ENCODE data around the gene CARMIL3.
"Not testable (repeated sequence)": the region's sequence is repeated elsewhere in the genome, so short reads cannot be mapped to it uniquely, and the experiment has no call there.

The CARMIL3 gene

GRCh38 chr14:24037658-24038037 is 14.2 kb upstream of the CARMIL3 start:
- DNase-seq (ENCODE audit: low spot score), result no peak

- no peak for DNase-seq (ENCODE audit: low spot score)
These were observed 13.1 kb upstream of the CARMIL3 start for GRCh38 chr14:24038686-24039085.

GRCh38 chr14:24040692-24041091 is 11.1 kb upstream of the CARMIL3 start:
- no peak for DNase-seq (ENCODE audit: low spot score)

- no peak for DNase-seq (ENCODE audit: low spot score)
These were observed 9.1 kb upstream of the CARMIL3 start for GRCh38 chr14:24042746-24043145.

- not testable (repeated sequence) for DNase-seq (ENCODE audit: low spot score)
These were observed 2.8 kb upstream of the CARMIL3 start for GRCh38 chr14:24049002-24049401.

GRCh38 chr14:24050753-24051152 is 1.1 kb upstream of the CARMIL3 start:
- DNase-seq (ENCODE audit: low spot score), result not testable (repeated sequence)

- no peak for DNase-seq (ENCODE audit: low spot score)
These were observed 527 bp upstream of the CARMIL3 start for GRCh38 chr14:24051176-24051788.

GRCh38 chr14:24052656-24053547 is 1.1 kb downstream of the CARMIL3 start:
- DNase-seq (ENCODE audit: low spot score), result no peak

- no peak for DNase-seq (ENCODE audit: low spot score)
These were observed 1.9 kb downstream of the CARMIL3 start for GRCh38 chr14:24053548-24054323.

- no peak for DNase-seq (ENCODE audit: low spot score)
These were observed 2.5 kb downstream of the CARMIL3 start for GRCh38 chr14:24054324-24054641.

- DNase-seq (ENCODE audit: low spot score), result no peak
These were observed 2.8 kb downstream of the CARMIL3 start for GRCh38 chr14:24054646-24055045.

GRCh38 chr14:24055971-24056799 is 4.4 kb downstream of the CARMIL3 start:
- DNase-seq (ENCODE audit: low spot score), result no peak

- no peak for DNase-seq (ENCODE audit: low spot score)
These were observed 5.0 kb downstream of the CARMIL3 start for GRCh38 chr14:24056800-24057184.

GRCh38 chr14:24057271-24057670 is 5.5 kb downstream of the CARMIL3 start:
- no peak for DNase-seq (ENCODE audit: low spot score)

- no peak for DNase-seq (ENCODE audit: low spot score)
These were observed 6.1 kb downstream of the CARMIL3 start for GRCh38 chr14:24057867-24058259.

GRCh38 chr14:24058260-24058950 is 6.6 kb downstream of the CARMIL3 start:
- DNase-seq (ENCODE audit: low spot score), result peak; percentile 87

- DNase-seq (ENCODE audit: low spot score), result no peak
These were observed 7.2 kb downstream of the CARMIL3 start for GRCh38 chr14:24058951-24059475.

- no peak for DNase-seq (ENCODE audit: low spot score)
These were observed 8.1 kb downstream of the CARMIL3 start for GRCh38 chr14:24059841-24060388.

- no peak for DNase-seq (ENCODE audit: low spot score)
These were observed 8.6 kb downstream of the CARMIL3 start for GRCh38 chr14:24060443-24060842.

GRCh38 chr14:24060984-24061913 is 9.4 kb downstream of the CARMIL3 start:
- no peak for DNase-seq (ENCODE audit: low spot score)

All from AG20443 (cell line).